ENCODE results near the gene CPNE5. TPM values are rescaled to one million over a fixed set of nuclear protein-coding genes. Genes with fewer than 3 reads are reported as not detected.

CPNE5 gene
- total RNA-seq, 1 donor from 2014 or later = 4.0 TPM

- no peak for DNase-seq
Observed at GRCh38 chr6:36834576-36835341, 4.5 kb downstream of the CPNE5 start.

GRCh38 chr6:36833182-36833789 lies 6.0 kb downstream of the CPNE5 start:
- DNase-seq = no peak

GRCh38 chr6:36832313-36832712 lies 6.9 kb downstream of the CPNE5 start:
- no peak for DNase-seq

- no peak for DNase-seq
Observed at GRCh38 chr6:36830577-36830976, 8.7 kb downstream of the CPNE5 start.

GRCh38 chr6:36829919-36830544 lies 9.2 kb downstream of the CPNE5 start:
- DNase-seq = peak; percentile 17

GRCh38 chr6:36827261-36828079 lies 11.8 kb downstream of the CPNE5 start:
- peak; percentile 82 for DNase-seq

- DNase-seq = no peak
Observed at GRCh38 chr6:36826520-36827227, 12.6 kb downstream of the CPNE5 start.

- DNase-seq = no peak
Observed at GRCh38 chr6:36825994-36826393, 13.2 kb downstream of the CPNE5 start.

GRCh38 chr6:36825452-36825851 lies 13.8 kb downstream of the CPNE5 start:
- DNase-seq = no peak

- no peak for DNase-seq
Observed at GRCh38 chr6:36824253-36824652, 15.0 kb downstream of the CPNE5 start.

GRCh38 chr6:36823421-36824096 lies 15.7 kb downstream of the CPNE5 start:
- no peak for DNase-seq

GRCh38 chr6:36822506-36823269 lies 16.6 kb downstream of the CPNE5 start:
- no peak for DNase-seq

- no peak for DNase-seq
Observed at GRCh38 chr6:36821581-36822335, 17.5 kb downstream of the CPNE5 start.

GRCh38 chr6:36820700-36821580 lies 18.3 kb downstream of the CPNE5 start:
- no peak for DNase-seq

GRCh38 chr6:36818756-36819155 lies 20.5 kb downstream of the CPNE5 start:
- DNase-seq = no peak

- no peak for DNase-seq
Observed at GRCh38 chr6:36817847-36818246, 21.4 kb downstream of the CPNE5 start.

GRCh38 chr6:36817176-36817817 lies 21.9 kb downstream of the CPNE5 start:
- DNase-seq = no peak
